Iris pigment epithelial cell (primary cell): ENCODE measurements around the gene SH3GL2.

Experiments used
- DNase-seq: peaks from one replicate; pipeline ENCODE4 v3.0.0-alpha.2; 2011; ENCODE audit warnings: low read depth

SH3GL2 gene

DNA sequence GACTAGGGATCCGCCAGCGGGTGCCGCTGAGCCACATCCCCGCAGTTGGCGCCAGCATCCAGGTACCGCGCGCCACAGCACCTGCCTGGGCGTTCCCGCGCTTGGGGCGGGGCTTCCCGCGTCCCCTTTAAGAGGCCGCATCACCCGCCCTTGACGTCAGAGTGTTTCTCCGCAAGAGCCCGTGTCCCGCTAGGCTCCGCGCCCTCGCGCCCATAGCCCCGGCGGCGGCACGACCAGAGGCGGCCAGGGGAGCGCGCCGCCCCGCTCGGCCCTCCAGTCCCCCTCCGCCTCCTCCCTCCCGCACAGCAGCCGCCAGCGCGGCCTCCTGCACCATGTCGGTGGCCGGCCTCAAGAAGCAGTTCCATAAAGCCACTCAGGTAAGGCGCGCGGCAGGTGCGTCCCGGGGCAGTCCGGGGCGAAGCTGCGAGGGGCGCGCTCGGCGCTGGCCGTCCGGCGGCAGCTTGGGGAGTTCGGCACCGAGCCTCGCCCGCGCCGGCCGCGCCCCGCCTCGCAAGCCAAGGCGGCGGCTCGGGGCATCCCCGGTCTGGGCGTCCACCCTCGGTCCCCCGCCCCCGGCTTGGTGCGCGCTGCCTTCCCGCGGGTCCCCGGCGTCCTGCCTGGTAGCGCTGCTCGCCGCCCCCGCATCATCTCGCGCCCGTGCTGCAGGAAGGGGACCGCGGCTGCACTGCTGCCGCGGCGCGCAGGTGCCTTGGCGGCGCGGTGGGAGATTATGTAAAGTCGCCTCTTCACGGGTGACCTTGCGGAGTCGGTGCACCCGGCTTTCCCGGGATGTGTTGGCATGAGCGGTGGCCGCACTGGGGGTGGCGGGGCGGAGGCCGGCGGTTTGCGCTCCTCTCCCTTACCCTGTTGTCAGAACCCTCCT is at the start of gene SH3GL2:
TSS of gene SH3GL2 (plus strand) at position 156 of the 883 bp plus-strand sequence.
- peak; percentile 14 for DNase-seq

DNA sequence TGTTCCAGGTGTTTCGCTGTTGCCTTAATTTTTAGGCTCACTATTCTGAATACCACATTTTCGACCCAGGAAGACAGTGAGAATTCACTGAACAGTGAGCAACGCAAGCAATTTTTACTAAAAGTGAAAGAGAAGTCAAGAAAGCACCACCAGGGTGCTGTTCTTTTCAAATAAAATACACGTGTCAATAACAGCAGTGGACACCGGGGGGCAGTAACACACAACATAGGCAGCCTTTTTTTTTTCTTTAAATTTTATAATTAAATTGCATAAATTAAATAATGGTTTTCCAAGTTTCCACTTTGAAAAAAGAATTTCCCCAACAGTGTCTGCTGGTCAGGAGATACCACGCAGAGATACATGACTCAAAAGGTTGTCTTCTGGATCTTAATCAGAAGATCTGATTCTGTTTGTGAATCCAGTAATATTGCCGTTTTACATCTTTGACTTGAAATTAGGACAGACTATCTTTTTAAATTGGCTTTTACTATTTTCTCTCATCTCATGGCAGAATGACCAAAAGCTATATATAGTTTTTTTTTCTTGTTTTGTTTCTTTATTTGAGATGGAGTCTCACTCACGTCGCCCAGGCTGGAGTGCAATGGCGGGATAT is 47.1 kb upstream of the SH3GL2 start:
- peak; percentile 46 for DNase-seq

DNA sequence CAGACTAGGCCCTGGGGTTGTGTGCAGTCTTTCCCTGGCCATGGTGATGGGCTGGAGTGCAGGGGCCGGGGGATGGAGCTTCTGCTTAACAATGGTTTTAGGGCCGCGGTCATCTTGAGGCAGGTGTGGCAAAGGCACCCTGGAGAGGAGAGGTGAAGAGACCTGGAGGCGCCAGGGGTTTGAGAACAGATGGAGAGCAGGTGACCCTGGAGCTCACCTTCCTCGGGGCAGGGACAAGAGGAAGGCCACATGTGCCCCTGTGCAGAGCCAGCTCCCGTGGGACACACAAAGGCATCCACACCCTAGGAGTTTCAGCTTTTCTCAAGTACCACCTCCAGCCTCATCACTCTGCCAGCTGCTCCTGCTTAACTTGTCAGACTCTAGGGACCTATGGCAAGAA is 46.4 kb upstream of the SH3GL2 start:
- DNase-seq, result no peak

DNA sequence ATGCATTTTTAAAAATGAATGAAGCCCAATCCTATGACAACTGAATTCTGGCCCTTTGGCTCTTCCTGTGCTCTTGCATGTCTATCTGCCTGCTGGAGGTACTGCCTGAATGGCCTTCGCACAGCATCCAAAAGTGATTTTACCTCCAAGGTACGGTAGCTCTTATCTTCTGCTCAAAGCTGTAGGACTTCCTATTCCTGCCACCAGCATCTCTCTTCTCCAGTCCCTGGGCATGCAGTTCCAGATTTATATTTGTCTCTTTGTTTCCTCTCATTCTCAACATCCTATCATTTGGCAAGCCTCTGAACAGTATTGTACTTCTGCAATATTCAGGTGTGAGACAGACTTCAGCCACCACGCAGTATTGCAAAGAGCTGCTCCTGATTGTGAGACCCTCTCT is 43.7 kb upstream of the SH3GL2 start:
- no peak for DNase-seq

DNA sequence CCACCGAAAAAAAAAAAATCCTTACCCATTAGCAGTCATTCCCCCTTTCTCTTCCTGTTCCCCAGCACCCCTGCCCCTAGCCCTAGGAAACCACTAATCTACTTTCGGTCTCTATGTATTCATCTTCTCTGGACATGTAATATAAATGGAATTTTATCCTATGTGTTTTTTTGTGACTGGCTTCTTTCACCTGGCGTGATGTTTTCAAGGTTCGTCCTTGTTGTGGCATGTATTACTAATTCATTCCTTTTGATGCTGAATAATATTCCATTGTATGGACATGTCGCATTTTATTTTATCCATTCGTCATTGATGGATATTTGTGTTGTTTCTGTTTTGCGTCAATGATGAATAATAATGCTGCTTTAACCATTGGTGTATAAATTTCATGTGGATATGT is 42.8 kb upstream of the SH3GL2 start:
- no peak for DNase-seq

DNA sequence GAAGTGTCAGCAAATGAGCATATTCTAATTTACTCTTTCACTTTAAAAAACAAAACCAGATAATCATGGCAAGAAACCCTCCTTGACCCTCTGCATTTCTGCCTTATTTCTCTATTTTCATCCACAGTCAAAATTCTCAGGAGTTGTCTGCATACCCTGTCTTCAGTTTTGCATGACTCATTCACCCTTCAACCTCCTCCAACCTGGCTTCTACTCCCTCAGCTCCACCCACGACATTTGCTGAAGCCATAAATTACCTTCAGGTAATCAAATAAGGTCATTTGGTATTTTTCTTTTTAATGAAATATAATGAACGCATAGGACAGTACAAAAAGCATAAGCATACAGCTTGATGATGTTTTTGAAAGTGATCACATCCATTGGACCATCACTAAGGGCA is 27.8 kb upstream of the SH3GL2 start:
- no peak for DNase-seq

DNA sequence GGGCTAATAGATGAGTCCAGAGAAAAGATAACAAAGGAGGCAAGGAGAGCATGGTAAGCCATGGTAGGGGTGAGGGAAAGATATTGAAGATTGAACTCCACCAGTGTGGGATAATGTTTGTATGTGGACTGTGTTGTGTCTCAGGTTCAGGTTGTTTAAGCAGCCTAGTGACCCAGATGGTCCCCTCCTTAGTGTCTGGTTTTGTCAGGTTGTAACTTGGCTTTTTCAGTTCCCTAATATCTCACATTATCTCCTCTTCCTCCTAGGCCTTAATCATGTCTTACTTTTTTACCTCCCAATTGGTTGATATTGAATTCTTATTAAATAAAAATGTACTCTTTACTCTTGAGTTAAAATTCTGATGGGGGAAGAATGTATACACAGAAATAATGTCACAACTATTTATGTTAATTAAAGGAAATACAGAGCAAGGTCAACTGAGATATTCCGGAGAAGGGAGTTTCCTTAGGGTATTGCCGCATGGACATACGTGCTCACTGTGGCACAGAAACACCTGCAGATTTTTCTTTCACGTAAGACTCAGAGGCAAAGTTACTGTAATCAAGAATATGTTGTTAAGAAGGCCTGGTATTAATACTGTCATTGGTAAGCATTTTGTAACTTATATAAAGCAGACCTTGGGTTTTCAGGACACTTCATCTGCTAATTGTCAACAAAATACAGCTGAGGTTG is 23.4 kb upstream of the SH3GL2 start:
- no peak for DNase-seq

DNA sequence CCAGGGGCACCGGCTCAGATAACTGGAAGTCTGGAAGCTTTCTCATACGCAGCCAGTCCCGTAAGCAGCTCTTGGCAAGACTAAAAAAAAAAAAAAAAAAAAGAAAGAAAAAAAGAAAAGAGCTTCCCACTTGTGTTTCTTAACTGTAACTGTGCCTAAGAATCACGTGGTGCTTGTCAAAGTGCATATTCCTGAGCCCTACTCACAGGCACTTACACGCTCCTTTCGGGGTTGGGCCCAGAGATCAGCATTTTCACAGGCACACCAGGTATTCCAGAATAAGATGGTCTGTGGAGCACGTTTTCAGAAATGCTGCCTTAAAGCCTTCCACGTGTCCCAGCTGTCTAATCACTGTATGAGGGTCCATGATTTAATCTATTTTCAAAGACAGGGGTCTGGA is 22.6 kb upstream of the SH3GL2 start:
- DNase-seq, result no peak

DNA sequence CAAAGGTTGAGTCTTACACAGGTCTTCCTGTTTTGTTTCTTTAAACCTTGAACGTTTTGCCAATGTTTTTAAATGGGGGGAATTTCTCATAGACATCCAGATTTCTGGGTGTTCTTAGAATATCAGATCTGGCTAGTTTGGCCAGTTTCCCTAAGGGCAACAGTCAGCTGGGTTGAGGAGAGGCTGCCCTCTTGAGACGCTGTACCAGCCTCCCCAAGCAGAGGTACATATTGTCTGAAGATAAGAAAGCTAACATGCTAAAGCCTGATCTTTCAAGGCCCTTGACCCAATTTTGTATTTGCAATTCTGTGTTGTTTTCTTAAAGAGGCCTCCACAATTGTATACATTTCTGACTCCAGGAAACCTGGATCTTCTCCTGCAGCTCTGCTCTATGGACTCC is 21.9 kb upstream of the SH3GL2 start:
- DNase-seq, result no peak

DNA sequence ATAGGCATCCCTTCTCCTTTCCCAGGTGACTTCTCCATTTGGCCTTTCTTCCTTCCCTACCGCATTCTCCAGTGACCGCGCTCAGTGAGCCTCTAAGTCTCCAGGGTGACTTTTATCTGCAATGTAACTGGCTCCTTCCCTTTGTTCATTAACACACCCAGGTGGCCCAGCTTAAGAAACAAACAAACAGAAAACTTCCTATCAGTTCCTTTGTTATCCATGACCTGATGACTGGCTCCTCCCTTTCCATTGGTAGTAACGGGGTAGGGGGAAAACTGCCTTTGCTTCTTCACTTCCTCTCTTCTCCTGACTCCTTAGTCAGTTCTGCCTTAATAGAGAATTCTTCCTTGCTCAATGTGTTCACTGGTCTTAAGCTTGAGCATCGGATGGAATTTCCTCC is 7.0 kb upstream of the SH3GL2 start:
- DNase-seq, result no peak

DNA sequence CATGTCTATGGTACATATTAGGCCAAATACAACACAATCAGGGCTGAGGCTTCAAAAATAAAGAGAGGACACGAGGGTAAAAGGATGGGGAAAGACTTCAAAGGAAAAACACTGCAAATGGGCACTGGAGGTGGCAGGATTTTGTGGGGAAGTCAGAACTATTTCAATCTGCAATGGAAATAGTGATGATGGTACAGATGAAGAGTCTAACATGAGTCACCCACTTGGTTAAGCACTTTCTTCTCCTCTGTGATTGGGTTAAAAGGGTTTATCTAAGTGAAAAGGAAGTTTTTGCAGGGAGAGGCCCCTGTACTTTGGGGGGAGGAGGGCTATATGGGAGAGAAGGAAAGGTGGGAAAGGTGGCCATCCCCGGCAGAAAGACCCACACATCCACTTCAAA is 4.5 kb upstream of the SH3GL2 start:
- DNase-seq, result no peak

DNA sequence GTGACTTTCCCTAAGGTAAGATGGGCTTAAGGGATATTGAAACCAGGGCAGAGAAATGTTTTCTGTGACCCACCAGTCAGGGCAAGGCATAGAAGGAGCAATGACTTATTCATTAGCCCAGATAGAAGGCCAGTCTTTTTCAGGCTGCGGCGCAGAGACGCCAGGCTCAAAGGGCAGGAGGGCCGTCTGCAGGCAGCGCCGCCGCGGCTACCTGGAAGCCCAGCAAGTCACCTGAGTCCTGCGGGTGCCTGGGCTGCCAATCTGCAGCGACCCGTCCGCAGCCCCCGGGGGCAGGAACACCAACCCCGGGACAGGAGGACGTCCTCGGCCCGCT is 322 bp upstream of the SH3GL2 start:
- DNase-seq, result no peak

DNA sequence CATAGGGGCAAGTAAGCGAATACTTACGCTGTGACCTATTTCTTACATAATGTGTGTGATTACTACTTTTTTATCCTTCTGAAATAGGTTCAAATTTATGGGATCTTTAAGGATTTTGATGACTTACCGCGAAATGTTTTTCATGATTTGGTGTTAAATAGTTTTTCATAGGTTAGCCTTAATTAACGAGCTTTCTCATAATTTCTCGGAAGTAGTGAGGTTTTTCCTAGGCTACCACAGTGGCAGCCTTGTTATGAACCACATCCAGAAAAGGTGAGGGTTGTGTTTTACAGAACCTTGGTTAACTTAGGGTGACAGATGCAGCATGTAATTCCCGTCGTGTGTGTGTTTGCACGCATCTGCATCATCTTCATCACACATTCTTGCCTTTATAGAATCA is 1.3 kb downstream of the SH3GL2 start:
- no peak for DNase-seq

DNA sequence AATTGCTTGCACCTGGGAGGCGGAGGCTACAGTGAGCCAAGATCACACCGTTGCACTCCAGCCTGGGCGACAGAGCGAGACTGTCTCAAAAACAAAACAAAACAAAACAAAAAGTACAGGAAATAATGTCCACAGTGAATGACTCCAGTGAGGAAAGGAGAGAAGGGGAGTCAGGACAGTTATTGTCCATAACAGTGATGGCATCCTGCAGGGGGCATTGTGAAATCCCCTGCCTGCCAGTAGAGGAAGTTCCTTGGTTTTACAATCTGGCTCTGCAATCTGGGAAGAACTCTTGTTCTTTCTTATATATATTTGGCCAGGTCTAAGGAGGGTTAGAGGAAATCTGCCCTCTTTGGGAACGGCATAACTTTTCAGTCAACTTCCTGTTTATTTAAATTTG is 8.2 kb downstream of the SH3GL2 start:
- no peak for DNase-seq

DNA sequence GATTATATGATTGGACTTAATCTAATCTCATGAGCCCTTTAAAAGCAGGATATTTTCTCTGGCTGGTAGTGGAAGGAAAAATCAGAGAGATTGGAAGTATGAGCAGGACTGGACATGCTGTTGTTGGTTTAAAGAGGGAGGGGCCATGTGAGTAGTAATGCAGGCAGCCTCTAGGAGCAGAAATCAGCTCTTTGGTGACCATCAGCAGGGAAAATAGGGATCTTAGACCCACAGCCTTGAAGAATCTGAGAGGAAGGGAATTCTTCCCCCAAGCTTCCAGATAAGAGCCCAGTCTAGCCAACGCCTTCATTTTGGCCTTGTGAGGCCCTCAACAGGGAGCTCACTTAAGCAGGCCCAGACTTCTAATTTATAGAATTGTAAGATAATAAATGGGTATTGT is 9.5 kb downstream of the SH3GL2 start:
- no peak for DNase-seq

DNA sequence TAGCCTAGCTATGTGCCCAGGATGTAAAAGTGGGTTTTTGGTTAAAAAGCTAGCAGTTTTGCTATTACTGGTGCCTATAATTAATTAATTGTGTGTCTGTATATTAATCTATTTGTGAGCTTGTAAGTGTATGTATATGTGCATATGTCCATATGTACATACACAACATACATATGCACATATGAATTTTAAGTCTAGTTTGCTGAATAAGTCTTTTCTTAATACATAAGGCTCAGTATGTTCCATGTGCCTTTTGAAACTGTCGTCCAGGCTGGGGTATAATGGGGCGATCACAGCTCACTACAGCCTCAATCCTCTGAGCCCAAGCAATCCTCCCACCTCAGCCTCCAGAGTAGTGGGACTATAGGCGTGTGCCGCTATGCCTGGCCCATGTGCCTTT is 10.1 kb downstream of the SH3GL2 start:
- DNase-seq, result no peak

DNA sequence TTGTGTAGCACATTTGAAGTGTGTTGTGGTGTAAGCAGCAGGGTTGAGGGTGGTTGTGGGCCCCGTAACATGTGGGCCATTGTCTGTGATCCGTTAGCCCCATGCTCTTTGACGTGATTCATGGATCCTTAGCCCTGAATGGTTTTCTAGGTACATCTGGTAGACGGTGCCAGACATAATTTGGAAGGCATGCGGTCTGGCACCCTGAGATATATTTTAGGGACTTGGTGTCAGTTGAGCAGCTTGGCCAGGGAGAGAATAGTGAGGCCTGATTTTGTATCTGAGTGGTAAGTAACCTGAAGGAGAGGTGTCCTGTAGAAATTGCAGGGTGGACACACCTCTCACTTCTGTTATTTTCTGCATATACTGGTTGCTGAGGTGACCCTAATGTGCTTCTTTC is 10.9 kb downstream of the SH3GL2 start:
- DNase-seq, result no peak

DNA sequence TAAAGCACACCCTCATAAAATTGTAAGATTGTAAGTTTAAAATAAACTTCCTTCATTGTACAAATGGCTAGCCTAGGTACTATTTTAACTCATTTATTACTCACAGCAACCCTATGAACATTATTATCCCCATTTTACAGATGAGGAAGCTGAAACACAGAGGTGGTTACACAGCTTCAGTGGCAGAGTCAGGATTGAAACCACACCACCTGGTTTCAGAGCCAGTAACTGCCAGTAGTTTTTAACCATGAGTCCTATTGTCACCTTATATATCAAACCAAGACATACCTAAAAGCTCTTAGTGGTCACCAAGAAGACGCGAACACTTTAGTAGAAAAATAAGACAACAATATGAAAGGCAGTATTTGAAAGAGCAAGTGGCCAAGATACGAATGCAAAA is 16.1 kb downstream of the SH3GL2 start:
- DNase-seq, result no peak

DNA sequence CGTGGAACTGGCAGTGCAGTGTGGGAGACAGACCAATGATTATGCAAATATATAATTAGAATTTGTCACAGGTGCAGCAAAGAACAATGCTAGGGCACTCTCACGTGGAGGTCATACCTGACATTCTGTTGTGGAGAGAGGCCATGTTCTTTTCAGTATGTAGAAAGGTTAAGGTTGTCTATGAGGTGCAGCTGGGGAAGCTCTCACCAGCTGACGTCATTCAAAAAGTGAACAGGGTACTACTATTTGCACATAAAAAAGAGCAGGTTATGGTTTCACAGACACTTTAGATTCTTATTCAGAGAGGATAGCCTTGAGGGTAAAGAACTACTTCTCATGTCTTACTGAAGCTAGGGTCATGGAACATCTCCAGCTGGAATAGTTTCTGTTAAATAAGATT is 19.1 kb downstream of the SH3GL2 start:
- no peak for DNase-seq

DNA sequence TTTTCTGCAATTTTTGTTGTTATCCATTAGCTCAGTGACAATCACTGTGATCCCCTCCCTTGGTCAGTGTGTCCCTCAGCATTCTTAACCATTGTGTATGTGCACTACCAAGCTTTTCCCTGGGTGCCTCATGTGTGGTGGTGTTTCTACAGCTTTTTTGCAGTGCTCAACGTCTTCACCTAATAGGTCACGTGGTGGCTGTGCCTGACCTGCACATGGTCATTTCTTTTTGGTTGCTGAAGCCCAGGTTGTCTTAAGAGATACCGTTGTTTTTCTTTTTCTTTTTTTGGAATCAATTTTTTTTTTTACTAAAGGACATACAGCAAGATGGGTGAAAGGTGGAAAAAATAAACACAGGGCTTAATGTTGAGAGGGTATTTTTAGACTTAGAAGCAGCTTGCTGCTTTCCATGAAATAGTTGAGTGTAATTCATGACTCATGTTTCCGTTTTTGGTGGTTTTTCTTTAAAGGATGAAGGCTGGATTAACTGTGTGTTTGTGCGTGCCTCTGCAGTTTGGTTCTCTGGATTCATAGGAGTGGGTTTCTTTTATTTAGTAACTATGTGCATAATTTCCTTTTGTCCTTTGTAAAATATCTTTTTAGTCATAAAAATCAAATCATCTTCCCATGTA is 22.2 kb downstream of the SH3GL2 start:
- peak; percentile 74 for DNase-seq

DNA sequence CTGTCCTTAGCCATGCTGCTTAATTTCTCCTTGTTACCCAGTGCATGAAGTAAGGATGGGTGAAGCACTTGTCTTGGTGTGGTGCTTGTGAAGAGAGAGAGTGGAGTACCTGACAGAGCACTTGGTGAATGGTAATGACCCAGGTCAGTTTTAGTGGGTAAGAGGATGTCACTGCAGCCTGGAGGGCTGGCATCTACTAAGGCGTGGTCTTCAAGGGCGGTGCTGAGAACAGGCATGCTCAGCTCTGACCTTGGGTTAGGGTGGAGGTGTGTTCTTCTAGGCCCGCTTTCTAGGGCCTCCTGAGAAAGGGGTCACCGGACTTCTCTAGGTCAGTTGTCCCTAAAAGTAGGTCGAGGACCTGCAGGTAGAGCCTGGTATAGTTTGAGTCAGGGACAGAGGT is 25.7 kb downstream of the SH3GL2 start:
- no peak for DNase-seq

DNA sequence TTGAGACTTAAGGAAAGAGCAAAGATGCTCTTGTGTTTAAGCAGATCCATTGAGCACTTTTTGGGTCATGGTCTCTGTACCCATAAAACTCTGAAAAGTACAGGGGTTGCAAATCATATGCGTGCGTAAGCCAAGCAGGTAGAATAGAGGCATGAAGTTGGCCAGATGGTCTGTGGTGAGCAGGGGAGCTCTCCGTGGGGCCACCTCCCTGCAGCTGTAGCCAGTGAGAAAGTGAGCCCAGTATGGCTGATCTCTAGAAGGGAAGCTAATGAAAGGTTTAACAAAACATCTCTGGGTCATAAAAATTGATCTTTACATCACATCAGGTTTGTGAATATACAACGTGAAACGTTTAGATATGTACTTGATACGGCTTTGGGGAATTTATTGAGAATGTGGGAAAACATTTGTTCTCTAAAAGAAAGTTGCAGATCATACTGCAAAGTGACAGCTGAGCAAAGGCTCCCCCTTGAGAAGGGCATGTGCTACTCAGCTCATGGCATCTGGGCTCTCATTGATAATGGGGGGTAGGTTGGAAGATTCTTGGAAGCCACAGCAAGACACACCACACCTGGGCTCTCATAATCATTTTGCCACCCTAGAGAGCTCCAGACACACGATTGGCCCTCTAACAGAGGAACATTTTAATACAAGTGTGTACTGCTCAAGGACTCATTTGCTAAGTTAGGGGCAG is 30.6 kb downstream of the SH3GL2 start:
- DNase-seq, result no peak
